RCC 7860 (cell line): ENCODE results near the gene ELFN1.

Source experiments
- DNase-seq: peaks from one replicate; pipeline ENCODE4 v3.0.0-alpha.2; 2015; ENCODE audit warnings: low spot score
- FAIRE-seq: peaks from 2 replicates; lab custom pipeline; 2012; peaks lifted over from hg19 to GRCh38; lab: Jason Lieb, UNC

Gene ELFN1

GRCh38 chr7:1641661-1642260 is 28.3 kb upstream of the ELFN1 start:
- FAIRE-seq (no peak), DNase-seq (no peak)

- FAIRE-seq: no peak
- no peak for DNase-seq
Observed at GRCh38 chr7:1642291-1642731, 27.8 kb upstream of the ELFN1 start.

GRCh38 chr7:1643270-1644092 is 26.6 kb upstream of the ELFN1 start:
- DNase-seq (no peak), FAIRE-seq (no peak)

- DNase-seq (no peak), FAIRE-seq (no peak)
Observed at GRCh38 chr7:1644341-1645070, 25.6 kb upstream of the ELFN1 start.

DNA sequence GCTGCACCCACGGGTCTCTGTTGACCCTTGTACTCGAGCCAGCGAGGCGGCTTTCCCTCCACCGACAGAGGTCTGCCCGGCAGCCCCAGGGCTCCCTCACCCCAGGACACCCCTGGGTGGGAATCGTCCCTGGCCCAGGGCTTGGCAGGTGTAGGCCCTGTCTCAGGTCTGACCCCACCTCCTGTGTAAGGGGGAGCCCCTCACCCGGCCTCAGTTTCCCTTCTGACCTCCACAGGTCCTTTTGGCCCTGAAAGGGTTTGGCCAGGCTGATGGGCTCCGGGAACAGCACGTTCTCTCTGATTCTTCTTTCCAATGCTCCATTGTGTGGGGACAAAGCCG is 25.0 kb upstream of the ELFN1 start:
- FAIRE-seq: no peak
- no peak for DNase-seq

GRCh38 chr7:1645476-1645875 is 24.6 kb upstream of the ELFN1 start:
- FAIRE-seq (no peak), DNase-seq (no peak)

- DNase-seq (no peak), FAIRE-seq (no peak)
Observed at GRCh38 chr7:1646391-1646790, 23.7 kb upstream of the ELFN1 start.

GRCh38 chr7:1646957-1647891 is 22.9 kb upstream of the ELFN1 start:
- DNase-seq: no peak
- FAIRE-seq: no peak

DNA sequence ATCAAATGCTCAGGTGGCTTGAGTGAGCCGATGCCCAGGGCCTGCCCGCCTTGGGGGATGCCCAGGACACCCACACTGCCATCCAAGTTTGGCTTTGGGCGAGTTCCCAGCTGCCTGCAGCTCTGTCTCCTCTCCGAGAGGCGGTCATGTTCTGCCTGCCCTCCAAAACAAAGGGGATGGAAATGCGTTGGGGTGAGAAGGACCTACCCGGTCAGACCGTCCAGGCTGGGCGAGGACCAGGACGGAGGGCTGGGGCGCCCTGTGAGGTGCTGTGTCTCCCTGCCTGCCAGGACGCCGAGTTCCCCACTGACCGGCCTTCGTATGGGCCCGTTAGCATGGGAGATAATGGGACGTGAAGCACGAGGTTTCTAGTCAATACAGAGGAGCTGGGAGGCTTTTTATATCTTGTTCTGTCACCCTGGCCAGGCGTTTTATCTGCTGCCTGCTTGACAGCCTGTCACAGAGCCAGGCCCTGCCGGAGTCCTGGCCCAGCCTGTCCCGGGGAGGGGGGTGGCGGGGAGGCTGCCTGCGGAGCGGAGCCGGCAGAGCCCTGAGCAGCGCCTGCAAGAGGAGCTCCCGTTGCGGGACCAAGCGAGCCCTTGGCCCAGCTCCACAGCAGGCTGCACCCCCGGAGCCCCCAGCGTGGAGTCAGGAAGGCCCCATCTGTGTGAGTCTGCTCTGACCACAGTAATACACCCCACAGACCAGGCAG is 22.0 kb upstream of the ELFN1 start:
- no peak for DNase-seq
- no peak for FAIRE-seq

- no peak for FAIRE-seq
- no peak for DNase-seq
Observed at GRCh38 chr7:1649751-1650326, 20.2 kb upstream of the ELFN1 start.

- DNase-seq (no peak), FAIRE-seq (no peak)
Observed at GRCh38 chr7:1650363-1651030, 19.6 kb upstream of the ELFN1 start.

GRCh38 chr7:1651031-1651446 is 19.0 kb upstream of the ELFN1 start:
- DNase-seq: no peak
- FAIRE-seq: no peak

- no peak for DNase-seq
- no peak for FAIRE-seq
Observed at GRCh38 chr7:1651891-1652290, 18.2 kb upstream of the ELFN1 start.

DNA sequence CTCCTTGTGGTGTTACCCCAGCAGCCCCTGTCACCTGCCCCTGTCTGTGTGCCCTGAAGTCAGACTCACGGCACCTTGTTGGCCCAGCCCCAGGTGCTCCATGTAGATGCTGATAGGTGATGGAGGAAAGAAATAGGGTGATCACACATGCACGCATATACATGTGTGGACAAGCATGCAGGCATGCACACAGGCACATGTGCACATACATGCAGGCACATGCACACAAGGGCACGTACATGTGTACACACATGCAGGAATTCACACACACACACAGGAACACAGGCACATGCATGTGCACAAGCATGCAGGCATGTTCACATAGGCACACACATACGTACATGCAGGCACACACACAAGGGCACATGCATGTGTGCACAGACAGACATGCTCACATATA is 16.6 kb upstream of the ELFN1 start:
- DNase-seq (no peak), FAIRE-seq (no peak)

DNA sequence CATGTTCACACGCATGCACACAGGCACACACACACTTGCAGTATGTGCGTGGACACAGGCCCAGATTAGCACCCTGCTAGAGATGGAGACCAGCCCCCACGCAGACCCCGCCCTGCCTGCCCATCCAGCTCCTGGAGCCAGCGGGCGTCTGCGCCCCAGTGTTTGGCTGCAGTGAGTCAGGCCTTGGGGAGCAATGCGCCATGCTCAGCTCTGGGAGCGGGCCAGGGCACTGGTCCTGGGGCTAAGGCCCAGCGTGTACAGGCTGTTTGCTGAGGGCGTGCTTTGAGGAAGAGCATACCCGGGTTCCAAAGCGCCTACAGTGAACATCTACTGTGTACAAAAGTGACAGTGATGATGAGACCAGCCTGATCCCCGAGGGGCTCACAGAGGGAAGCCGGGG is 16.0 kb upstream of the ELFN1 start:
- FAIRE-seq (no peak), DNase-seq (no peak)

GRCh38 chr7:1654738-1655475 is 15.2 kb upstream of the ELFN1 start:
- DNase-seq: no peak
- FAIRE-seq: no peak

DNA sequence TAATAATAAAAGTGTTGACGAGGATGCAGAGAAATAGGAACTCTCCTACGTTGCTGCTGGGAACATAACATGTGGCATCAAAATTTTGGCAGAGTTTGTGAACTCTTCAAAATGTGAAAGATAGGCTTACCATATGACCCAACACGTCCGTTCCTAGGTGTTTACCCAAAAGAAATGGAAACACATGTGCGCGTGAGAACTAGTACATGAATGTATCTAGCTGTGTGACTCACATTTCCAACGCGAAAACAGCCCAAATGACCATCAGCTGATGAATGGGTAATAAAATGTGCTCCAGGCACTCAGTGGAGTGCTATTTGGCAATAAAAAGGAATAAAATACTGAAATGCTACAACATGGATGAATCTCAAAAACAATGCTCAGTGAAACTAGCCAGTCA is 10.4 kb upstream of the ELFN1 start:
- FAIRE-seq (no peak), DNase-seq (no peak)

GRCh38 chr7:1661461-1661860 is 8.6 kb upstream of the ELFN1 start:
- no peak for FAIRE-seq
- DNase-seq: no peak

DNA sequence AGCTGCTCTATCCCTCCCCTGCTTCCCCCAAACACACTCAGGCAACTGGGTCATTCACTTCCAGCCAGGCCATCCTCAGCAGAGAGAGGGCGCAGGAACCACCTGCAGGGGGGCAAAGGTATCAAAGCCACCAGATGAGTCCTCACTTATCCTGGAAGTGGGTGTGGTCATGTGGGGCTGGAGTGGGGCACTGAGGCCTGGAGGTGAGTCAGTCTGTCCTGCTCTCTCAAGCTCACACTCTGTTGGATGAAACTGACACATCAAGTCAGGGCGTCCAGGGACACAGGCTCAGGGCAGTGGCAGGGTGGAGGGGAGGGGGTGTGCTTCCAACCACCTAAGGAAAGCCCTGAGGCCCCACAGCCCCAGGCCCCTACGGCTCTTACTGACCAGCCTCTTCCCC is 8.0 kb upstream of the ELFN1 start:
- peak; percentile 42 for DNase-seq
- no peak for FAIRE-seq
